Nephron (organoid): ENCODE measurements around the gene HSPG2.
A peak's percentile ranks its signal among the peaks of the same experiment; 100 is the strongest.
"Not testable (repeated sequence)": the region's sequence is repeated elsewhere in the genome, so short reads cannot be mapped to it uniquely, and the experiment has no call there.

Experiments
- H3K27ac Mint-ChIP-seq, 3 experiments: 2 replicates each; pipeline ENCODE4 v1.8.0; 2020; ENCODE audit warnings: mixed read lengths in 3 of 3, mild to moderate bottlenecking in 2 of 3, moderate library complexity in 1 of 3
- H3K27me3 Mint-ChIP-seq: 2 replicates; pipeline ENCODE4 v1.8.0; 2021; ENCODE audit warnings: low read depth, mild to moderate bottlenecking, moderate library complexity, mixed read lengths
- H3K36me3 Mint-ChIP-seq: 2 replicates; pipeline ENCODE4 v1.8.0; 2020; ENCODE audit warnings: low read depth, mixed read lengths
- H3K4me1 Mint-ChIP-seq: 2 replicates; pipeline ENCODE4 v1.8.0; 2020; ENCODE audit warnings: mixed read lengths
- H3K4me3 Mint-ChIP-seq, 3 experiments: 2 replicates each; pipeline ENCODE4 v1.8.0; 2020; ENCODE audit warnings: mild to moderate bottlenecking in 3 of 3, mixed read lengths in 3 of 3, moderate library complexity in 2 of 3
- H3K9me3 Mint-ChIP-seq: 2 replicates; pipeline ENCODE4 v1.8.0; 2020; ENCODE audit warnings: mixed read lengths
- CTCF ChIP-seq, 3 experiments: fragments of 200-600 bp; sonication (generic); IDR thresholded peaks; one replicate each; pipeline ENCODE4 v1.5.0; 2021; ENCODE audit warnings: antibody characterized with exemption in 3 of 3; ENCODE audit not compliant: unreplicated experiment in 3 of 3

The HSPG2 gene

GRCh38 chr1:21912038-21912758 is 24.9 kb downstream of the HSPG2 start:
- Mint-ChIP-seq H3K27ac (peak overlapping the region; percentile 88 to 98 (median 97)), H3K9me3 (no peaks in the 10 kb centered on the region), H3K36me3 (peaks cover 5% of the 10 kb centered on the region), H3K4me3 (no peak overlapping the region), H3K27me3 (no peaks in the 10 kb centered on the region), H3K4me1 (peaks cover 72% of the 10 kb centered on the region)
- TF ChIP-seq CTCF (IDR thresholded peaks at IDR 0.05; ENCODE audit: unreplicated experiment in 3 of 3) = no peak

GRCh38 chr1:21911205-21912001 is 25.7 kb downstream of the HSPG2 start:
- Mint-ChIP-seq H3K4me1 (peaks cover 72% of the 10 kb centered on the region), H3K9me3 (no peaks in the 10 kb centered on the region), H3K36me3 (peaks cover 5% of the 10 kb centered on the region), H3K4me3 (peak overlapping the region in 2 of 3 experiments; percentile 25 to 45), H3K27ac (peak overlapping the region; percentile 88 to 98 (median 97)), H3K27me3 (no peaks in the 10 kb centered on the region)
- TF ChIP-seq CTCF (IDR thresholded peaks at IDR 0.05; ENCODE audit: unreplicated experiment in 3 of 3) = no peak

DNA sequence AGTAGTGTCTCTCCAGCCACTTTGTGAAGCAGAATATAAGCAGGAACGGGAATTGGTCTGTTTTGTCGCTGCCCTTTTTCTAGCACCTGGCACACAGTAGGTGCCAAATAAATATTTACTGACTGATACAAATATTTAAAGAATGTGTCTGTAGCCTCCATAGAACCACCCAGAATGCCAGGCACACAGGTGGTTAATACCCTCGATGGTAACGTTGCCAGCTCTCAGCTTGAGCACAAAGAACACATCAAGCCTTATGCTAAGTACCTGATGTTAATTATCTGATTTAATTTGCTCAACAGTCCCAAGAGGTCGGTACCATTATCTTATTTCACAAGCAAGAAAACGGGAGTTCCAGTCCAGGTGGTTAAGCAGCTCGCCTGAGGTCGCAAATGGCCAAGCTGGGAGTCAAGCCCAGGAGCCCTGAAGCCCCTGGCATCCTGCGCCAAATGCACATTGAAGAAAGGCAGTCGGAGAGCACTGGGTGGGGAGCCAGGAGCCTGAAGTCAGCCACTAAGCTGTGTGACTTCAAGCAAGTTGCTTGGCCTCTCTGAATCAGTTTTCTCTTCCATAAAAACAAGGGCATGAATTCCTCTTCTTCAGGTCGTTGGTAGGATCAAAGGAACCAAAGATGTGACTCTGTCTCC is 26.4 kb downstream of the HSPG2 start:
- H3K4me3 Mint-ChIP-seq = peak overlapping the region in 1 of 3 experiments; percentile 45
- H3K27ac Mint-ChIP-seq = peak overlapping the region; percentile 88 to 98 (median 97)
- H3K9me3 Mint-ChIP-seq = no peaks in the 10 kb centered on the region
- TF ChIP-seq CTCF (IDR thresholded peaks at IDR 0.05; ENCODE audit: unreplicated experiment in 3 of 3) = no peak
- no peaks in the 10 kb centered on the region for H3K27me3 Mint-ChIP-seq
- peaks cover 5% of the 10 kb centered on the region for H3K36me3 Mint-ChIP-seq
- peaks cover 72% of the 10 kb centered on the region for H3K4me1 Mint-ChIP-seq

DNA sequence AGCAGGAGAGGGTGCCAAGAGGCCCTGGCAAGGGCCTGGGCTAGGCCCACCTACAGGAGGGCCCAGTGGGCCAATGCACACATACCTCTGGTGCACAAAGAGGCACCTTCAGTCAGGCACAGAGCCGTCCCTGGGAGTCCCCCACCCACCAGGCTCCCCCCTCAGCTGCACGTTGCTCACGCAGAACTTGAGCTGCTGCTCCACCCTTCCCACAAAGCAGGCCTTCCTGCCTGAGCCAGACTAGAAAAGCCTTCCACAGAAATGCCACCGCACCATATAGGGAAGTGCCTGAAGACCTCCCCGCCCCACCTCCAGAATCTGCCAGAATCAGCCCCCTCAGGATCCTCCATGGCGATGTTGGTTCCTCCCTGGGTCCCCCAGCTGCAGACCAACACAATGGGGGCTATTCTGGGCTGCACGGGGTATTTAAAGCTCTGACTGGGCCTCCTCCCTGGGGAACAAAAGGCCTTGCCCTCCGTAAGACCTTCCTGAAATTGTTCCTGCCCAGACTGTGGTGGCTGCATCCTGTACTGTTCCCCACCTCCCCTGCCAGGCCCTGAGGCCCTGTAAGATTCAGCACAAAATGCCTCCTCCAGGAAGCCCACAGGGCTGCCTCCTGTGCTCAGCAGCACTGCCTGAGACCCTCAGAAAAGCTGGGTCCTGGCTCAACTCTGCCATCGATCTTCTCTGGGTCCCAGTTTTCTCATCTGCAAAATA is 27.2 kb downstream of the HSPG2 start:
- Mint-ChIP-seq H3K27me3 (no peaks in the 10 kb centered on the region), H3K4me1 (peaks cover 70% of the 10 kb centered on the region), H3K4me3 (no peak overlapping the region), H3K9me3 (no peaks in the 10 kb centered on the region), H3K27ac (peak overlapping the region; percentile 88 to 98 (median 97)), H3K36me3 (peaks cover 4% of the 10 kb centered on the region)
- no peak for TF ChIP-seq CTCF (IDR thresholded peaks at IDR 0.05; ENCODE audit: unreplicated experiment in 3 of 3)

- H3K4me3 Mint-ChIP-seq = no peak overlapping the region
- TF ChIP-seq CTCF (IDR thresholded peaks at IDR 0.05; ENCODE audit: unreplicated experiment in 3 of 3) = no peak
- no peaks in the 10 kb centered on the region for H3K27me3 Mint-ChIP-seq
- H3K9me3 Mint-ChIP-seq = no peaks in the 10 kb centered on the region
- H3K27ac Mint-ChIP-seq = peak overlapping the region; percentile 88 to 98 (median 97)
- H3K36me3 Mint-ChIP-seq = peaks cover 5% of the 10 kb centered on the region
- peaks cover 71% of the 10 kb centered on the region for H3K4me1 Mint-ChIP-seq
Measured at GRCh38 chr1:21909286-21909759, 27.8 kb downstream of the HSPG2 start.

GRCh38 chr1:21907737-21908534 is 29.2 kb downstream of the HSPG2 start:
- H3K9me3 Mint-ChIP-seq, H3K4me3 Mint-ChIP-seq, H3K27me3 Mint-ChIP-seq, H3K36me3 Mint-ChIP-seq: not testable (repeated sequence)
- Mint-ChIP-seq H3K4me1 (peaks cover 68% of the 10 kb centered on the region), H3K27ac (peak overlapping the region; percentile 45 to 78 (median 77))
